H9 (cell line): ENCODE results near the gene SMIM10L1. TPM values are rescaled to one million over a fixed set of nuclear protein-coding genes. Genes with fewer than 3 reads are reported as not detected.
A peak's percentile ranks its signal among the peaks of the same experiment; 100 is the strongest.

ENCODE experiments used
- DNase-seq: peaks from one replicate; pipeline ENCODE4 v3.0.0-alpha.2; 2017
- H2AFZ ChIP-seq: one replicate; pipeline ENCODE4 v1.6.1; 2013; ENCODE audit warnings: mild to moderate bottlenecking, low read length, control low read depth, moderate library complexity
- H2AK5ac ChIP-seq: 2 replicates; pipeline ENCODE4 v1.6.1; 2013; ENCODE audit warnings: low read length, control low read depth, mixed read lengths; ENCODE audit not compliant: insufficient read length
- H2BK120ac ChIP-seq: one replicate; pipeline ENCODE4 v1.6.1; 2013; ENCODE audit warnings: low read depth, mild to moderate bottlenecking, low read length, control low read depth, inconsistent platforms; ENCODE audit not compliant: poor library complexity, severe bottlenecking
- H2BK12ac ChIP-seq: 2 replicates; pipeline ENCODE4 v1.6.1; 2013; ENCODE audit warnings: low read length, control low read depth, mixed read lengths, low read depth; ENCODE audit not compliant: insufficient read length
- H2BK15ac ChIP-seq: 2 replicates; pipeline ENCODE4 v1.6.1; 2013; ENCODE audit warnings: low read depth, low read length, control low read depth
- H2BK20ac ChIP-seq: one replicate; pipeline ENCODE4 v1.6.1; 2013; ENCODE audit warnings: low read depth, mild to moderate bottlenecking, low read length, control low read depth, inconsistent platforms; ENCODE audit not compliant: poor library complexity, severe bottlenecking
- H2BK5ac ChIP-seq: 2 replicates; pipeline ENCODE4 v1.6.1; 2013; ENCODE audit warnings: low read length, control low read depth, mixed read lengths; ENCODE audit not compliant: insufficient read length
- H3K14ac ChIP-seq: 2 replicates; pipeline ENCODE4 v1.6.1; 2013; ENCODE audit warnings: low read length, control low read depth; ENCODE audit not compliant: insufficient read depth
- H3K18ac ChIP-seq: 2 replicates; pipeline ENCODE4 v1.6.1; 2013; ENCODE audit warnings: low read depth, mild to moderate bottlenecking, mixed read lengths, low read length, control low read depth; ENCODE audit not compliant: insufficient read length
- H3K23ac ChIP-seq: 2 replicates; pipeline ENCODE4 v1.6.1; 2013; ENCODE audit warnings: low read length, control low read depth, mixed read lengths, low read depth; ENCODE audit not compliant: insufficient read length
- H3K23me2 ChIP-seq: 2 replicates; pipeline ENCODE4 v1.6.1; 2013; ENCODE audit warnings: low read depth, mild to moderate bottlenecking, mixed read lengths, low read length, control low read depth; ENCODE audit not compliant: insufficient read length, poor library complexity, severe bottlenecking
- H3K27ac ChIP-seq: 2 replicates; pipeline ENCODE4 v1.5.1; 2013; ENCODE audit warnings: low read length, control low read depth, mixed read lengths, low read depth; ENCODE audit not compliant: insufficient read length
- H3K27me3 ChIP-seq: 2 replicates; pipeline ENCODE4 v1.6.1; 2013; ENCODE audit warnings: low read length, control low read depth, inconsistent platforms; ENCODE audit not compliant: insufficient read depth
- H3K4ac ChIP-seq: 2 replicates; pipeline ENCODE4 v1.6.1; 2013; ENCODE audit warnings: low read depth, mild to moderate bottlenecking, control low read depth, inconsistent platforms, low read length, moderate library complexity
- H3K4me1 ChIP-seq: 2 replicates; pipeline ENCODE4 v1.6.1; 2013; ENCODE audit warnings: low read length, control low read depth, inconsistent platforms; ENCODE audit not compliant: insufficient read depth
- H3K4me2 ChIP-seq: 2 replicates; pipeline ENCODE4 v1.6.1; 2013; ENCODE audit warnings: low read length, control low read depth, mixed read lengths; ENCODE audit not compliant: insufficient read length, insufficient read depth
- H3K56ac ChIP-seq: 2 replicates; pipeline ENCODE4 v1.6.1; 2013; ENCODE audit warnings: low read depth, mild to moderate bottlenecking, mixed read lengths, low read length, control low read depth; ENCODE audit not compliant: insufficient read length
- H3K79me1 ChIP-seq: 2 replicates; pipeline ENCODE4 v1.6.1; 2013; ENCODE audit warnings: low read depth, mild to moderate bottlenecking, moderate library complexity, low read length, control low read depth, inconsistent platforms; ENCODE audit not compliant: insufficient read depth, poor library complexity, severe bottlenecking
- H3K79me2 ChIP-seq: 2 replicates; pipeline ENCODE4 v1.6.1; 2013; ENCODE audit warnings: low read length, control low read depth, inconsistent platforms; ENCODE audit not compliant: insufficient read depth
- H3K9ac ChIP-seq: 2 replicates; pipeline ENCODE4 v1.6.1; 2013; ENCODE audit warnings: low read length, control low read depth, mixed read lengths; ENCODE audit not compliant: insufficient read length; ENCODE audit errors: extremely low read depth
- H3K9me3 ChIP-seq: one replicate; pipeline ENCODE4 v1.6.1; 2013; ENCODE audit warnings: low read depth, low read length, inconsistent platforms; ENCODE audit not compliant: control insufficient read depth
- H3T11ph ChIP-seq: one replicate; pipeline ENCODE4 v1.6.1; 2013; ENCODE audit warnings: mild to moderate bottlenecking, low read length, control low read depth, inconsistent platforms
- H4K20me1 ChIP-seq: one replicate; pipeline ENCODE4 v1.6.1; 2013; ENCODE audit not compliant: control insufficient read depth, insufficient read length, insufficient read depth
- H4K5ac ChIP-seq: 2 replicates; pipeline ENCODE4 v1.6.1; 2013; ENCODE audit warnings: low read depth, mild to moderate bottlenecking, mixed read lengths, low read length, control low read depth; ENCODE audit not compliant: insufficient read length
- H4K8ac ChIP-seq: replicated peaks from 2 replicates; pipeline ENCODE4 v1.6.1; 2013; ENCODE audit warnings: low read length, control low read depth, mixed read lengths, low read depth; ENCODE audit not compliant: insufficient read length
- H4K91ac ChIP-seq: 2 replicates; pipeline ENCODE4 v1.6.1; 2013; ENCODE audit warnings: low read depth, mild to moderate bottlenecking, moderate library complexity, mixed read lengths, low read length, control low read depth; ENCODE audit not compliant: insufficient read length
- H3K27ac Mint-ChIP-seq, 3 experiments: 2 replicates in 2 of 3; 3 replicates in 1 of 3; pipeline ENCODE4 v1.8.0; 2020 to 2021; ENCODE audit warnings: mixed read lengths in 3 of 3, mild to moderate bottlenecking in 1 of 3, moderate library complexity in 1 of 3
- H3K27me3 Mint-ChIP-seq: 2 replicates; pipeline ENCODE4 v1.8.0; 2021; ENCODE audit warnings: low read depth, mild to moderate bottlenecking, moderate library complexity, mixed read lengths
- H3K36me3 Mint-ChIP-seq, 3 experiments: 2 replicates in 2 of 3; 3 replicates in 1 of 3; pipeline ENCODE4 v1.8.0; 2020 to 2021; ENCODE audit warnings: low read depth in 3 of 3, mixed read lengths in 3 of 3; ENCODE audit not compliant: insufficient read depth in 1 of 3
- H3K4me1 Mint-ChIP-seq, 2 experiments: 2 replicates each; pipeline ENCODE4 v1.8.0; 2020; ENCODE audit warnings: mixed read lengths in 2 of 2
- H3K4me3 Mint-ChIP-seq, 2 experiments: 2 replicates in 1 of 2; 3 replicates in 1 of 2; pipeline ENCODE4 v1.8.0; 2020 to 2021; ENCODE audit warnings: mild to moderate bottlenecking in 2 of 2, mixed read lengths in 2 of 2, moderate library complexity in 1 of 2
- H3K9me3 Mint-ChIP-seq, 2 experiments: 2 replicates in 1 of 2; 3 replicates in 1 of 2; pipeline ENCODE4 v1.8.0; 2020; ENCODE audit warnings: mild to moderate bottlenecking in 2 of 2, mixed read lengths in 2 of 2, moderate library complexity in 1 of 2
- WGBS: extraction: QIAGEN DNeasy Blood & Tissue Kit; methylation state at CpG from one replicate; pipeline ENCODE4 v1.1.7; 2013; ENCODE audit warnings: missing lambda C conversion rate, low lambda C conversion rate, mixed read lengths; ENCODE audit not compliant: insufficient read length; ENCODE audit errors: extremely low coverage; 5-methylcytosine and 5-hydroxymethylcytosine counted together
- total RNA-seq: library from RNA; stranded (reverse); gene quantifications from 2 replicates; pipeline ENCODE4 v1.2.1, GENCODE V29; 2021
- TF ChIP-seq, protein P1 (sequence below): fragments of 200-600 bp; sonication (generic); conservative IDR thresholded peaks from 3 replicates; pipeline ENCODE4 v1.8.0; 2021; ENCODE audit warnings: antibody characterized with exemption, mild to moderate bottlenecking

SMIM10L1 gene
- total RNA-seq, 1 experiment from 2014 or later = 12.2 TPM

DNA sequence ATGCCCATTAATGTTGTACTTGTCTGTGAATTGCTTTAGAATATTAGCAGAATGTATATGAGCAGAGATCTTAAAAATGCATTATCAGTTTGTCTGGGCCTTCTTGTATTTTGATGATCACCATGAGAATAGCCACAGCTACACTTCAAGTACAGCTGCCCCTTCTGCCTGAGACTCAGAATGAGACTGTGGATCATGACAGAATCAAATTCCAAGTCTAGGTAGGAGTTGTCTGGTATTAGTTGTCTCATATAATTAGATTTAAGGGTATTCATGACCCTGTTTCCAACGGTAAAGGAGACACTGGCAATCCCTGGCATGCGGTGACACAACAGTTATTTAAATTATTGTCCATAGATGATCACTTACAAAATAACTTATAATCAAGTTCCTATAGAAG, 18.3 kb upstream of the SMIM10L1 start:
- no peak overlapping the region for H3K4me3 Mint-ChIP-seq
- TF ChIP-seq, protein P1, sequence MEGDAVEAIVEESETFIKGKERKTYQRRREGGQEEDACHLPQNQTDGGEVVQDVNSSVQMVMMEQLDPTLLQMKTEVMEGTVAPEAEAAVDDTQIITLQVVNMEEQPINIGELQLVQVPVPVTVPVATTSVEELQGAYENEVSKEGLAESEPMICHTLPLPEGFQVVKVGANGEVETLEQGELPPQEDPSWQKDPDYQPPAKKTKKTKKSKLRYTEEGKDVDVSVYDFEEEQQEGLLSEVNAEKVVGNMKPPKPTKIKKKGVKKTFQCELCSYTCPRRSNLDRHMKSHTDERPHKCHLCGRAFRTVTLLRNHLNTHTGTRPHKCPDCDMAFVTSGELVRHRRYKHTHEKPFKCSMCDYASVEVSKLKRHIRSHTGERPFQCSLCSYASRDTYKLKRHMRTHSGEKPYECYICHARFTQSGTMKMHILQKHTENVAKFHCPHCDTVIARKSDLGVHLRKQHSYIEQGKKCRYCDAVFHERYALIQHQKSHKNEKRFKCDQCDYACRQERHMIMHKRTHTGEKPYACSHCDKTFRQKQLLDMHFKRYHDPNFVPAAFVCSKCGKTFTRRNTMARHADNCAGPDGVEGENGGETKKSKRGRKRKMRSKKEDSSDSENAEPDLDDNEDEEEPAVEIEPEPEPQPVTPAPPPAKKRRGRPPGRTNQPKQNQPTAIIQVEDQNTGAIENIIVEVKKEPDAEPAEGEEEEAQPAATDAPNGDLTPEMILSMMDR = no peak
- Histone ChIP-seq H3K23ac (no peak overlapping the region), H3K27ac (peak overlapping the region; percentile 17), H3K9ac (no peak overlapping the region), H3K18ac (no peak overlapping the region), H3T11ph (no peak overlapping the region), H2BK20ac (no peak overlapping the region), H2AK5ac (no peak overlapping the region), H3K27me3 (no peaks in the 10 kb centered on the region), H3K23me2 (no peaks in the 10 kb centered on the region), H3K14ac (no peak overlapping the region), H2AFZ (no peak overlapping the region), H3K56ac (no peak overlapping the region), H2BK12ac (no peak overlapping the region), H2BK15ac (no peak overlapping the region), H3K4me1 (no peaks in the 10 kb centered on the region), H4K91ac (no peak overlapping the region), H3K9me3 (no peaks in the 10 kb centered on the region), H4K8ac (no peak overlapping the region), H3K79me2 (peaks cover 9% of the 10 kb centered on the region), H3K4me2 (no peak overlapping the region), H3K4ac (no peak overlapping the region), H2BK5ac (no peak overlapping the region), H3K79me1 (peaks cover 2% of the 10 kb centered on the region), H4K5ac (no peak overlapping the region), H4K20me1 (no peaks in the 10 kb centered on the region), H2BK120ac (no peak overlapping the region)
- H3K27ac Mint-ChIP-seq = no peak overlapping the region
- DNase-seq = no peak
- H3K4me1 Mint-ChIP-seq = peaks cover 22 to 29% of the 10 kb centered on the region in 2 experiments
- H3K9me3 Mint-ChIP-seq = peaks cover 27 to 28% of the 10 kb centered on the region in 2 experiments
- no peaks in the 10 kb centered on the region for H3K27me3 Mint-ChIP-seq
- WGBS = no CpG with 5 or more reads among the region's 2 CpGs
- H3K36me3 Mint-ChIP-seq = peaks cover 16 to 42% (median 41%) of the 10 kb centered on the region in 3 experiments
